ENCODE data around the gene POMC. TPM values are rescaled to one million over a fixed set of nuclear protein-coding genes. Genes with fewer than 3 reads are reported as not detected.
"Not testable (repeated sequence)": the region's sequence is repeated elsewhere in the genome, so short reads cannot be mapped to it uniquely, and the experiment has no call there.

Gene POMC
- total RNA-seq, 1 donor from 2014 or later, result not detected

- H3K27ac ChIP-seq, result no peak overlapping the region
- peaks cover 36% of the 10 kb centered on the region for H3K27me3 Mint-ChIP-seq (ENCODE audit: insufficient read depth, low read depth)
These were observed 3.8 kb downstream of the POMC start for GRCh38 chr2:25164561-25164960.

GRCh38 chr2:25162061-25162460 is 6.3 kb downstream of the POMC start:
- H3K36me3 ChIP-seq; H3K36me3 Mint-ChIP-seq; H3K27ac Mint-ChIP-seq; H2AFZ ChIP-seq (replicated peaks); DNase-seq (ENCODE audit: low spot score); H3K9me3 ChIP-seq (ENCODE audit: low read depth); H4K20me1 ChIP-seq (ENCODE audit: low read depth); H3F3A ChIP-seq (ENCODE audit: low read depth); H3K4me2 ChIP-seq; H3K9me3 Mint-ChIP-seq; H3K9ac ChIP-seq; H3K4me3 ChIP-seq; H3K27ac ChIP-seq; H3K79me2 ChIP-seq (ENCODE audit: low read depth); H3K4me3 Mint-ChIP-seq: not testable (repeated sequence)
- Histone ChIP-seq H3K27me3 (peaks cover 32% of the 10 kb centered on the region), H3K4me1 (peaks cover 14% of the 10 kb centered on the region)
- peaks cover 17% of the 10 kb centered on the region for H3K27me3 Mint-ChIP-seq (ENCODE audit: insufficient read depth, low read depth)
- peaks cover 16% of the 10 kb centered on the region for H3K4me1 Mint-ChIP-seq

More at GRCh38 chr2:25164561-25164960, 3.8 kb downstream of the POMC start:
- peaks cover 2% of the 10 kb centered on the region for H4K20me1 ChIP-seq (ENCODE audit: low read depth)
- H3K27me3 ChIP-seq, result peaks cover 57% of the 10 kb centered on the region
- no peak for DNase-seq (ENCODE audit: low spot score)
- Mint-ChIP-seq H3K27ac (no peak overlapping the region), H3K9me3 (no peaks in the 10 kb centered on the region), H3K36me3 (no peaks in the 10 kb centered on the region), H3K4me3 (no peak overlapping the region), H3K4me1 (peaks cover 25% of the 10 kb centered on the region)
- no peak overlapping the region for H3K4me2 ChIP-seq
- peaks cover 18% of the 10 kb centered on the region for H3K4me1 ChIP-seq
- no peak overlapping the region for H3K4me3 ChIP-seq
- TF ChIP-seq EZH2phosphoT487 (IDR thresholded peaks at IDR 0.05) (no peak), EZH2 (IDR thresholded peaks at IDR 0.05) (no peak)
- H3K9ac ChIP-seq, result no peak overlapping the region
- no peaks in the 10 kb centered on the region for H3K36me3 ChIP-seq
- peaks cover 19% of the 10 kb centered on the region for H3F3A ChIP-seq (ENCODE audit: low read depth)
- no peak overlapping the region for H2AFZ ChIP-seq (replicated peaks)
- no peaks in the 10 kb centered on the region for H3K9me3 ChIP-seq (ENCODE audit: low read depth)
- no peaks in the 10 kb centered on the region for H3K79me2 ChIP-seq (ENCODE audit: low read depth)

- H3K36me3 ChIP-seq, result no peaks in the 10 kb centered on the region
- Mint-ChIP-seq H3K4me1 (peaks cover 14% of the 10 kb centered on the region), H3K27me3 (ENCODE audit: insufficient read depth, low read depth) (peaks cover 10% of the 10 kb centered on the region), H3K4me3 (no peak overlapping the region), H3K9me3 (no peaks in the 10 kb centered on the region), H3K36me3 (no peaks in the 10 kb centered on the region), H3K27ac (no peak overlapping the region)
- no peak overlapping the region for H3K4me3 ChIP-seq
- no peak overlapping the region for H3K4me2 ChIP-seq
- no peaks in the 10 kb centered on the region for H4K20me1 ChIP-seq (ENCODE audit: low read depth)
- no peak overlapping the region for H3K27ac ChIP-seq
- H2AFZ ChIP-seq (replicated peaks), result no peak overlapping the region
- no peak overlapping the region for H3K9ac ChIP-seq
- peaks cover 10% of the 10 kb centered on the region for H3F3A ChIP-seq (ENCODE audit: low read depth)
- H3K4me1 ChIP-seq, result peaks cover 14% of the 10 kb centered on the region
- peaks cover 24% of the 10 kb centered on the region for H3K27me3 ChIP-seq
- DNase-seq (ENCODE audit: low spot score), result no peak
- no peak for TF ChIP-seq CTCF (IDR thresholded peaks at IDR 0.05)
- no peak for TF ChIP-seq EZH2phosphoT487 (IDR thresholded peaks at IDR 0.05)
- TF ChIP-seq EZH2 (IDR thresholded peaks at IDR 0.05), result no peak
- H3K9me3 ChIP-seq (ENCODE audit: low read depth), result no peaks in the 10 kb centered on the region
- no peaks in the 10 kb centered on the region for H3K79me2 ChIP-seq (ENCODE audit: low read depth)
These were observed 7.2 kb downstream of the POMC start for GRCh38 chr2:25161055-25161781.

- Histone ChIP-seq H3K79me2 (ENCODE audit: low read depth) (no peaks in the 10 kb centered on the region), H2AFZ (replicated peaks) (no peak overlapping the region), H3F3A (ENCODE audit: low read depth) (peaks cover 10% of the 10 kb centered on the region), H3K4me3 (no peak overlapping the region), H3K9ac (no peak overlapping the region), H3K4me2 (no peak overlapping the region), H3K4me1 (peaks cover 14% of the 10 kb centered on the region), H3K27me3 (peaks cover 15% of the 10 kb centered on the region), H3K27ac (no peak overlapping the region), H3K9me3 (ENCODE audit: low read depth) (no peaks in the 10 kb centered on the region), H4K20me1 (ENCODE audit: low read depth) (no peaks in the 10 kb centered on the region), H3K36me3 (no peaks in the 10 kb centered on the region)
- H3K27ac Mint-ChIP-seq, result peak overlapping the region; percentile 8
- H3K4me1 Mint-ChIP-seq, result peaks cover 14% of the 10 kb centered on the region
- no peak overlapping the region for H3K4me3 Mint-ChIP-seq
- H3K27me3 Mint-ChIP-seq (ENCODE audit: insufficient read depth, low read depth), result peaks cover 8% of the 10 kb centered on the region
- peaks cover 5% of the 10 kb centered on the region for H3K36me3 Mint-ChIP-seq
- DNase-seq (ENCODE audit: low spot score), result no peak
- no peaks in the 10 kb centered on the region for H3K9me3 Mint-ChIP-seq
- TF ChIP-seq EZH2 (IDR thresholded peaks at IDR 0.05), result no peak
- TF ChIP-seq CTCF (IDR thresholded peaks at IDR 0.05), result no peak
- no peak for TF ChIP-seq EZH2phosphoT487 (IDR thresholded peaks at IDR 0.05)
These were observed 8.0 kb downstream of the POMC start for GRCh38 chr2:25160376-25160775.

Data from neural progenitor cell (in vitro differentiated cells).